Limb (tissue), 2 donors: Measurements from ENCODE around the gene TSPAN10.

Source experiments
- DNase-seq, 2 donors: peaks; one replicate each; pipeline ENCODE4 v3.0.0-alpha.2; 2016; ENCODE audit errors: extremely low spot score in 2 of 2

Gene TSPAN10

GRCh38 chr17:81686614-81687013 lies 49.6 kb downstream of the TSPAN10 start:
- DNase-seq, result no peak

- DNase-seq, result no peak
Observed at GRCh38 chr17:81687770-81688541, 51.0 kb downstream of the TSPAN10 start.

GRCh38 chr17:81688616-81689015 lies 51.6 kb downstream of the TSPAN10 start:
- no peak for DNase-seq

- no peak for DNase-seq
Observed at GRCh38 chr17:81690066-81690465, 53.1 kb downstream of the TSPAN10 start.

- DNase-seq, result no peak
Observed at GRCh38 chr17:81690549-81690948, 53.6 kb downstream of the TSPAN10 start.

- DNase-seq, result no peak
Observed at GRCh38 chr17:81691196-81691595, 54.2 kb downstream of the TSPAN10 start.

- no peak for DNase-seq
Observed at GRCh38 chr17:81691608-81692007, 54.6 kb downstream of the TSPAN10 start.

- DNase-seq, result no peak
Observed at GRCh38 chr17:81693509-81694210, 56.7 kb downstream of the TSPAN10 start.

- DNase-seq, result no peak
Observed at GRCh38 chr17:81694810-81695209, 57.8 kb downstream of the TSPAN10 start.

GRCh38 chr17:81695211-81695610 lies 58.2 kb downstream of the TSPAN10 start:
- no peak for DNase-seq

GRCh38 chr17:81695801-81696200 lies 58.8 kb downstream of the TSPAN10 start:
- DNase-seq, result no peak

- DNase-seq, result no peak
Observed at GRCh38 chr17:81696218-81696941, 59.4 kb downstream of the TSPAN10 start.

- DNase-seq, result no peak
Observed at GRCh38 chr17:81697261-81698044, 60.5 kb downstream of the TSPAN10 start.
